ENCODE data around the gene CD44.
"Not testable (repeated sequence)": the region's sequence is repeated elsewhere in the genome, so short reads cannot be mapped to it uniquely, and the experiment has no call there.

CD44 gene

GRCh38 chr11:35214226-35214770, 75.3 kb downstream of the CD44 start:
- DNase-seq (ENCODE audit: low spot score), result no peak

GRCh38 chr11:35214792-35215193, 75.8 kb downstream of the CD44 start:
- DNase-seq (ENCODE audit: low spot score), result peak; percentile 15

DNA sequence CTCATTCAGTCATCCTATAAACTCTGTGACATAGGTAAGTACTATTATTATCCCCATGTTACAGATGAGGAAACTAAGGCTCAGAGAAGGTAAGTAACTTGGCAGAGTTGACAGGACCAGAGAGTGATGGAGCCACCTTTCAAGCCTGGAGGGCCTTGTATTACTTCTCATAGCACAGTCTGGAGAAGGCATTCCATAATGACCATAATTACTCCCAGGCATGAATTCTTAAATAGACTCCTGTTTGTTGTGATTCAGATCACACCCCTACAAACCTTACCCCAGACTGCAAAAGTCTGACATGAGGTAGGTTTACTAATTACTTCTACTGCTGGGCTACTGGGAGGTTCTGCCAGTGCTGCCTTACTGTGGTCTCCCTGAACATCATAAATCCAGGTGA, 77.0 kb downstream of the CD44 start:
- DNase-seq (ENCODE audit: low spot score), result no peak

DNA sequence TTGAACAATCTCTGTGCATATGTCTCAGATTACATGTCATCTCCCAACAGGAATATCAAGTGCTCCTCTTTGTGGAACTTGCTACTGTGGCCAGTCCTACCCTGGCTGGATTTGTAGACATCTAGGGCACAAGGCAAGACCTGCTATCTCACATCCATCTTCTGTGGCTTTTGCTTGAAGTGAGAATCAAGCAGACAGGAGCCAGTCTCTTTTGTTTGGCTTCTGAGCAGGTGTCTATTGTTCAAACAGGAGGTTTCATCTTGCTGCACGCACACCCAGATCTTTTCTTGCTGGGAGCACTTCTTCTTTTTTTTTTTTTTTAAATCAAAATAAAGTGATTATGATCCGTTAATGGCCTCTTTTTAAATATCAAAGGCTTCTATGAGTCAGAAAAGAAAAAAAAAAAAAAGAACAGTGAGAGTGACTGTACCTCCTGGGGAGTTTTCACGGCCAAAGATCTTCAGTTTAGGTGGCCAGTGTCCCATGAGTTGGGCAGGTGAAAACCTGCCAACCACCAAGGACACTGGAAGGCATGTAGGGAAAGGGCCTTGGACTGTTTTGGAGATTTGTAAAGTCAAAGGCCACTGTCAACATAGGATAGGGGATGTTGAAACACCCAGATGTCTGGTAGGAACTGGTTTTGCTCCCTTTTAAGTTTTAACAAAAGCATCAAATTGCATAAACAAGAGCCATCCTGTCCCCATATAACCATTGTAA, 78.1 kb downstream of the CD44 start:
- DNase-seq (ENCODE audit: low spot score), result no peak

GRCh38 chr11:35218956-35219355, 80.0 kb downstream of the CD44 start:
- no peak for DNase-seq (ENCODE audit: low spot score)

- peak; percentile 30 for DNase-seq (ENCODE audit: low spot score)
These were observed 84.4 kb downstream of the CD44 start for GRCh38 chr11:35223371-35223796.

DNA sequence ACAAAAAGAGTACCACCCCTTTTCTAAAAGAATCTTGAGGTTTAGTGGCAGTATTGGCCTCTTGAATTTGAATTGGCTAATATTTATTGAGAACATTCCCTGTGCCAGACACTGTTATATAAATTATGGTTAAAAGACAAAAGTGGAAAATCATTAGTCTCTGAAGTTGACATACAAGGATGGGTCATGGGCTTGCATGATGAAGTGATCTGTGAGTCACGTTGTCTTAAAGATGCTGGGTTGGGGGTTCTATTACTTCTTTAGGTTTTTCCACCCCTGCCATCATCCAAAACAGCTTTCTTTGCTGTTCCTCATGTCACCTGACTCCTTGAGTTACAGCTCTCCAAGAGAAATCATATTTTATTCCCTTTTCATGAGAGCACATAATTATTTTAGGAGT, 85.0 kb downstream of the CD44 start:
- DNase-seq (ENCODE audit: low spot score), result no peak

GRCh38 chr11:35225946-35226520, 87.1 kb downstream of the CD44 start:
- DNase-seq (ENCODE audit: low spot score), result no peak

- DNase-seq (ENCODE audit: low spot score), result not testable (repeated sequence)
These were observed 87.8 kb downstream of the CD44 start for GRCh38 chr11:35226756-35227155.

DNA sequence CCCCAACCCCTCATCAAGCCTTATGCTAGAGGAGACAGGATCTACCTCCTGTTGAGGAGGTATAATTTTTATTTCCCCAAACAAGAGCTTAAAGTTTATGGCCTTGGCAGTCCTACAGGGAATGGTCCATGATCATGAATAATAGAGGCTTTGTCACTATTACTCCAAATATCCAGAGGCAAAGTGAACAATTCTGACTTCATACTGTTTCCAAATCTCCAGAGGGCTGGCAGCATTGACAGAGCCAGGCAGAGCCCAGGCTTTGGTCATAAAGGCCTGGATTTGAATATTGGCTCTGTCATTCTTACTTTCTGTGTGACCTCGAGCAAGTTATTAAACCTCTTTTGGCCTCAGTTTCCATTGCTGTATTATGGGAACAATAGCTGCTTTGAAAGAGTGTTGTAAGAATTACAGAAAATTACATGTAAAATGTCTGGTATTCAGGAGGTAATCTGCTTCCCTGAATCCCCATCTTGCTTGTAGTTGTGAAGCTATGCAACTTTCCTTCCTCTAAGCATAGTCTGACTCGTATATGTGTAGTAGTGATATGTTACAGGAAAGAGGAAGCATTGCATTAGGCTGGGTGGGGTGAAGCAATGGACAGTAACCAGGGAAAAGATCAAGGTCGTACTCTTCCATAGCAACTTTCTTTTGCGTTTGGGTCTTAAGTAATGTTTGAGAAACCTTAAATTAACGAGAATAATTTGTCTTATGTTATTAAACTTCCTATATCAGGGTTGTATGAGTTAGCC, 88.8 kb downstream of the CD44 start:
- DNase-seq (ENCODE audit: low spot score), result no peak

GRCh38 chr11:35228328-35228725, 89.4 kb downstream of the CD44 start:
- DNase-seq (ENCODE audit: low spot score), result no peak

- DNase-seq (ENCODE audit: low spot score), result no peak
These were observed 91.4 kb downstream of the CD44 start for GRCh38 chr11:35230388-35230787.

DNA sequence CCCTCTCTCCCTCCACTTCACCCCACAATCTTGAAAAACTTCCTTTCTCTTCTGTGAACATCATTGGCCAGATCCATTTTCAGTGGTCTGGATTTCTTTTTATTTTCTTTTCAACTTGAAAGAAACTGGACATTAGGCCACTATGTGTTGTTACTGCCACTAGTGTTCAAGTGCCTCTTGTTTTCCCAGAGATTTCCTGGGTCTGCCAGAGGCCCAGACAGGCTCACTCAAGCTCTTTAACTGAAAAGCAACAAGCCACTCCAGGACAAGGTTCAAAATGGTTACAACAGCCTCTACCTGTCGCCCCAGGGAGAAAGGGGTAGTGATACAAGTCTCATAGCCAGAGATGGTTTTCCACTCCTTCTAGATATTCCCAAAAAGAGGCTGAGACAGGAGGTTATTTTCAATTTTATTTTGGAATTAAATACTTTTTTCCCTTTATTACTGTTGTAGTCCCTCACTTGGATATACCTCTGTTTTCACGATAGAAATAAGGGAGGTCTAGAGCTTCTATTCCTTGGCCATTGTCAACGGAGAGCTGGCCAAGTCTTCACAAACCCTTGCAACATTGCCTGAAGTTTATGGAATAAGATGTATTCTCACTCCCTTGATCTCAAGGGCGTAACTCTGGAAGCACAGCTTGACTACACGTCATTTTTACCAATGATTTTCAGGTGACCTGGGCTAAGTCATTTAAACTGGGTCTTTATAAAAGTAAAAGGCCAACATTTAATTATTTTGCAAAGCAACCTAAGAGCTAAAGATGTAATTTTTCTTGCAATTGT, 92.3 kb downstream of the CD44 start:
- DNase-seq (ENCODE audit: low spot score), result no peak

- no peak for DNase-seq (ENCODE audit: low spot score)
These were observed 93.9 kb downstream of the CD44 start for GRCh38 chr11:35232891-35233330.

- DNase-seq (ENCODE audit: low spot score), result no peak
These were observed 94.5 kb downstream of the CD44 start for GRCh38 chr11:35233518-35233917.

DNA sequence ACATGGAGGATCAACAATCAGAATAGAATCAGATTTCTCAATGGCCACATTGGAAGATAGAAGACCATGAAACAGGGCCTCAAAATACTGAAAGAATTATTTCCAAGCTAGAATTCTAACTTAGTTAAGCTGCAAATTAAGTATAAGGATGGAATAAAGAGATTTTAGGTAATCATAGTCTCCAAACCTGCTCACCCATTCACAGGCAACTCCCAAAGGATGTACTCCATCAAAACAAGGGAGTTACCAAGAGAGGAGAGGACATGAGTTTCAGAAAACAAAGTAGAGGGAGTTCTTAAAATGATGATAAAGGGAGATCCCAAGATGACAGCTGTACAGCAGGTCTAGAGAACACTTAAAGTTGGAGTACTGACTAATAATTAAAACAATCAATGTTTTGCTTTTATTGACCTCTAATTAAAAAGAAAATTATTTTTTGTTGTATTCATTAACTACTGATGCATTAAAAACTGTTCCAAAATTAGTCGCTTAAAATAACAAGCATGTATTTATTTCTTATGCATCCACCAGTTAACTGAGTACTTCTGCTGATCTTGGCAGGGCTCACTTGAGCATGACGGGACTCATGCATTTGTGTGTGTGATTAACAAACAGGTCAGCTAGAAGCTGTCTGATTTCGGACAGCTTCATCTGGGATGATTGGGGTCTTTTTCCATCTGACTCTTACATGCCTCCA, 95.6 kb downstream of the CD44 start:
- no peak for DNase-seq (ENCODE audit: low spot score)

GRCh38 chr11:35235157-35235468, 96.1 kb downstream of the CD44 start:
- no peak for DNase-seq (ENCODE audit: low spot score)

- no peak for DNase-seq (ENCODE audit: low spot score)
These were observed 96.5 kb downstream of the CD44 start for GRCh38 chr11:35235498-35235897.

GRCh38 chr11:35235936-35236666, 97.1 kb downstream of the CD44 start:
- no peak for DNase-seq (ENCODE audit: low spot score)

DNA sequence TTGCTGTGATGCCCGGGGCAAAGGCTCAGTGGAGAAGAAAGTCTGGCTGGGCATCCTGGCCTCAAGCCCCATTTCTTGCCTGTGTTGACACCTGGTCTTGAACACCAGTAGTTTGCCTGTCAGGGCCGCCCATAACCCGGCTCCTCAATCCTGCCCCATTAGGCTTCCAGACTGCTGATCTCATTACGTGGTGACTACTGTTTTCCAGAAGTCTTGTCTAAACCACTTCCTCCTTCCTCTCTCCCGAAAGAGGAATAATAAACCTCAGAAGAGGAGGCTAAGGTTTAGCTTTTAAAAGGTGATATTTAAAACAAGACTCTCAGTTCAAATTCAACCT, 97.7 kb downstream of the CD44 start:
- no peak for DNase-seq (ENCODE audit: low spot score)

DNA sequence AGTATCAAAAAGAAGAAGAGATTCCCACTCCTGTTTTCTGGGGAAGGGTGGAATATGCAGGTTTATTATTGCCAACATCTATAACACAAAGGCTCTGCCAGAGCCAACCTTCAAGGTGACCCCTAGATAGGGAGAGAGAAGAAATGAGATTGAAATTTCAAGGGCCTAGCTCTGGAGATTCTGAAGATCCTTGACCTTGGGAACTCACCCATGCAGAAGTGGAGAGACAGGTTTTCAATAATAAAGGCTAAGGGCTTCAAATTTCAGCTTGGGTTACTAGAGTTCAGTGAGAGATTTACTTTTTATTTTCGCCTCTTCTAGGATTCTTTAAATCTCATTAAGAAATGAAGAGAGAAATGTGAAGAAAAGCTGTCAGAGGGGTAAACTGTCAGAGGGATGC, 98.4 kb downstream of the CD44 start:
- DNase-seq (ENCODE audit: low spot score), result no peak
